ENCODE measurements around the gene CACNB4.

Gene CACNB4

DNA sequence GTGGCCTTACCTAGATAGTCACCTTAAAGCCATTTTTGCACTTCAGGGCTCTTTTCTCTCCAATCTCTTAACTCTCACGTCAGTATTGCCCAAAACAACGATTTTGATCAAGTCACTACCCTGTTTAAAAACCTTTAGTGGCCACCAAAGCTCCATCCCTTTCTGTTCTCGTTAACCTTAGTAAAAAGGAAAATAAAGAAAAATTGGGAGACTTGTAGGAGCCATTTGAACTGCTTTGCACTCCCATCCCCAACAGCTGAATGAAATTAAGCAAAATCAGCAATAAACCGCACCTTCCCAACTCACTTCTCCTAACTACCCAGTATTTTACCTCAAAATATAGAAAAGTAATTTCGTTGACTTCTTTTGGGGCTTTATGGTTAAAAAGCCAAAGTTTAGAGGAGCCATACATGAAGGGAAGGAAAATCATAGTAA lies 269.9 kb downstream of the CACNB4 start:
- DNase-seq (ENCODE audit: insufficient read length, low spot score) = no peak
- no peak for TF ChIP-seq CTCF (IDR thresholded peaks at IDR 0.05; ENCODE audit: insufficient read depth, missing control alignments)
- FAIRE-seq = no peak

- DNase-seq (ENCODE audit: insufficient read length, low spot score) (peak; percentile 73), FAIRE-seq (no peak)
- TF ChIP-seq CTCF (IDR thresholded peaks at IDR 0.05; ENCODE audit: insufficient read depth, missing control alignments) = no peak
Measured at GRCh38 chr2:151828143-151828889, 270.5 kb downstream of the CACNB4 start, which contains the start of gene ARL5A. ARL5A (minus strand) TSS chr2:151828421; CDS start chr2:151828176, 245 bp downstream.

GRCh38 chr2:151827564-151828142 lies 271.2 kb downstream of the CACNB4 start:
- FAIRE-seq = no peak
- no peak for DNase-seq (ENCODE audit: insufficient read length, low spot score)
- no peak for TF ChIP-seq CTCF (IDR thresholded peaks at IDR 0.05; ENCODE audit: insufficient read depth, missing control alignments)

DNA sequence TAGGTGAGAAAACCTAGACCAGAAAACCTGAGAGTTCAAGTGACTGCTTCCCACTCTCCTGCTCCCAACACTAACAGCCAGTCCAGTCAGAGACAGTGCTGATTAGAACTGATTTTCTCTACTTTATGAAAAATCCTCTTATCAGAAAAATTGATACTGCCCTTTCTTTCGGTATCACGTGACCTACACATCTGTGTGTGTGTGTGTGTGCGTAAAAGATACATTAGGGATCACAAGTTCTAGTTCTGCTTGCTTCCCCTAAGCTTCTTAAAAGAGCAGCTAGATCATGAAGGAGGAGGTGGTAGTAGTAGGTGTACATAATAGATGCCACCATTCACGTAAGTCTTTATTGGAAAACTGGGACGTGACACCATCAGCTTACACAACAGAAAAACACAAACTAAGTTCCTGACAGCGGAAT lies 272.1 kb downstream of the CACNB4 start:
- no peak for DNase-seq (ENCODE audit: insufficient read length, low spot score)
- FAIRE-seq = peak; percentile 48
- TF ChIP-seq CTCF (IDR thresholded peaks at IDR 0.05; ENCODE audit: insufficient read depth, missing control alignments) = no peak

DNA sequence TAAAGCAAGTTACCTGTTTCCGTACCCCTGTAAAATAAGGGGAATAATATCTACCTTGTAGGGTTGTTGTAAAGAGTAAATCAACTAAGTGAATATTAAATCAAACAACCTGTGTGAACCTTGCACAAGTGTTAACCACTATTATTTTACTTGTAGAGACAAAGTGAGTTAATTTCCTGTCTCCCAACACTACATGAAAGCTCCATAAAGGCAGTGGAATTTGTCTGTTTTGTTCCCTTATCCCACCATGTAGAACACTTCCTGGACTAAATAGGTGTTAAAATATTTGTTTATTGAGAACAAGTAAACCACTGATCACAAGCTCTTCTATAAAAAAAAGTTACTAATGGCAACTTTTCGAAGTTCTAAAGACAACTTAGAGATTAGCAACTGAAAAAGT lies 274.0 kb downstream of the CACNB4 start:
- no peak for TF ChIP-seq CTCF (IDR thresholded peaks at IDR 0.05; ENCODE audit: insufficient read depth, missing control alignments)
- FAIRE-seq (peak; percentile 70), DNase-seq (ENCODE audit: insufficient read length, low spot score) (no peak)

DNA sequence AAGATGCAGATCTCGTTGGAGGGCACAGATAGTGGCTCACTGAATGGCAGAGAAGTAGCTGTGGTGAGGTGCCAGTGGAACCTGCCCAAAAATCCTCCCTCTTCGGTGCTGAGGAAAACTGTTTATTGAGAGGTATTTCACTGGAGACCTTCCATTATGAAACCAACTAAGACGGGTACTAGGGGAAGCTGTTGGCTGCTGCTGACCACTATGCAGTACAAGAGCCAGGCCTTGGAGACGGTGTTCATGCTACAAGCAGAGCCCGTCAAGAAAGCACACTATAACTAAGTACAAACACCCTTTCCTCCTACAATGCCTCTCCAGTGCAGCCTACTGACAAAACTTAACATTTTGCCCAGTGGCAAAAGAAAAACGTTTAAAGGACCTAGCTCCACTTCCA lies 275.2 kb downstream of the CACNB4 start:
- no peak for TF ChIP-seq CTCF (IDR thresholded peaks at IDR 0.05; ENCODE audit: insufficient read depth, missing control alignments)
- DNase-seq (ENCODE audit: insufficient read length, low spot score) = no peak
- no peak for FAIRE-seq

DNA sequence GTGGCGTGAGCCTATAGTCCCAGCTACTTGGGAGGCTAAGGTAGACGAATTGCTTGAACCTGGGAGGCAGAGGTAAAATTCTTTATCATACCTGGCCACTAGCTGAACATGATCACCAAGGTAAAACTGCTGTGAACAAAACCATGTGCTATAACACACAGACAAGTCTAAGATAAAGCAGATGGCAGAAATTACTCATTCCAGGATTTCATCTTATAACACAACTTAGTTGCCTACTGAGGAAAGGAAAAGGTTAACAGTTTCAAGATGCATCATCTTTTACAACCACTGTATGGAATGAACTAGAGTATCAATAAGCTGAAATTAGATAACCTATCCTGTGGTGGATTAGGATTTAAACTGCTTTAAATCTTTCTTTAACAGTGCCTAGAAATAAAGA lies 278.9 kb downstream of the CACNB4 start:
- TF ChIP-seq CTCF (IDR thresholded peaks at IDR 0.05; ENCODE audit: insufficient read depth, missing control alignments) = no peak
- FAIRE-seq = no peak
- no peak for DNase-seq (ENCODE audit: insufficient read length, low spot score)

Data from D721Med (cell line).